Thyroid gland (tissue), 4 donors: Measurements from ENCODE around the gene REC114.

Experiments used
- POLR2A ChIP-seq, 2 donors: fragments of 450-650 bp; IDR thresholded peaks; one replicate each; pipeline ENCODE4 v1.6.1; 2017; ENCODE audit warnings: antibody characterized with exemption in 2 of 2, mild to moderate bottlenecking in 2 of 2, moderate library complexity in 1 of 2
- TF ChIP-seq, protein P1 (sequence below), 6 experiments: fragments of 200-600 bp in 3 of 6; fragments of 450-650 bp in 3 of 6; sonication (generic) in 3 of 6; IDR thresholded peaks; one replicate each; pipeline ENCODE4 v1.5.1; 2016 to 2019; ENCODE audit warnings: antibody characterized with exemption in 6 of 6, mild to moderate bottlenecking in 2 of 6, inconsistent platforms in 1 of 6, moderate library complexity in 1 of 6

DNA sequence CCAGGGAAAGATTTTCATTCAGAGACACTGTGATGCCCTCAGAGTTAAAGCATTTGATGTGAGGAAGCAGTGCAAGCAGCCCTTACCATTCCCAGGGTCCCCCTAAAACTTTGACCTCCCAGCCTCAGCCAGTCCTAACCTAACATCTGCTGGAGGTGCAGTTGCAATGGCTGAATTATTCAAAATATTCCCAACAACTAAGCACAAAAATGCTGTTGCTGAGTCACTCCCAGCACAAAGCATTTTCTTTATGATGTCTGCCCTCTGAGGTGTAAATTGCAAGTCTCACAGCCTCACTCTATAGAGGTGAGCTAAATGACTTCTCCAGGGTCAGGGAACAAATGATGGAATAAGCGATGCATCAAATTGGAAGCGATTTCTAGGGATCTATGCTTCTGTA is 6.4 kb upstream of the REC114 start:
- TF ChIP-seq, protein P1, sequence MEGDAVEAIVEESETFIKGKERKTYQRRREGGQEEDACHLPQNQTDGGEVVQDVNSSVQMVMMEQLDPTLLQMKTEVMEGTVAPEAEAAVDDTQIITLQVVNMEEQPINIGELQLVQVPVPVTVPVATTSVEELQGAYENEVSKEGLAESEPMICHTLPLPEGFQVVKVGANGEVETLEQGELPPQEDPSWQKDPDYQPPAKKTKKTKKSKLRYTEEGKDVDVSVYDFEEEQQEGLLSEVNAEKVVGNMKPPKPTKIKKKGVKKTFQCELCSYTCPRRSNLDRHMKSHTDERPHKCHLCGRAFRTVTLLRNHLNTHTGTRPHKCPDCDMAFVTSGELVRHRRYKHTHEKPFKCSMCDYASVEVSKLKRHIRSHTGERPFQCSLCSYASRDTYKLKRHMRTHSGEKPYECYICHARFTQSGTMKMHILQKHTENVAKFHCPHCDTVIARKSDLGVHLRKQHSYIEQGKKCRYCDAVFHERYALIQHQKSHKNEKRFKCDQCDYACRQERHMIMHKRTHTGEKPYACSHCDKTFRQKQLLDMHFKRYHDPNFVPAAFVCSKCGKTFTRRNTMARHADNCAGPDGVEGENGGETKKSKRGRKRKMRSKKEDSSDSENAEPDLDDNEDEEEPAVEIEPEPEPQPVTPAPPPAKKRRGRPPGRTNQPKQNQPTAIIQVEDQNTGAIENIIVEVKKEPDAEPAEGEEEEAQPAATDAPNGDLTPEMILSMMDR (IDR thresholded peaks at IDR 0.05): no peak
- TF ChIP-seq POLR2A (IDR thresholded peaks at IDR 0.05): no peak
